KMS-11 (cell line): ENCODE measurements around the gene TFE3.

Experiments
- H2AFZ ChIP-seq: fragments of 200-600 bp; sonication (generic); 2 replicates; pipeline ENCODE4 v1.6.1; 2016; ENCODE audit warnings: antibody characterized with exemption, mixed run types, low read depth
- H3K27ac ChIP-seq: fragments of 200-600 bp; sonication (generic); 2 replicates; pipeline ENCODE4 v1.6.1; 2016; ENCODE audit warnings: mild to moderate bottlenecking, mixed run types
- H3K27me3 ChIP-seq: fragments of 200-600 bp; sonication (generic); 2 replicates; pipeline ENCODE4 v1.6.1; 2017; ENCODE audit warnings: mild to moderate bottlenecking, low read depth, mixed run types, moderate library complexity; ENCODE audit not compliant: insufficient read depth
- H3K36me3 ChIP-seq: fragments of 200-600 bp; sonication (generic); 2 replicates; pipeline ENCODE4 v1.6.1; 2017; ENCODE audit warnings: mild to moderate bottlenecking, mixed run types; ENCODE audit not compliant: insufficient read depth
- H3K4me1 ChIP-seq: fragments of 200-600 bp; sonication (generic); 2 replicates; pipeline ENCODE4 v1.6.1; 2016; ENCODE audit warnings: mild to moderate bottlenecking, low read depth, mixed run types; ENCODE audit not compliant: poor library complexity, severe bottlenecking
- H3K4me2 ChIP-seq: fragments of 200-600 bp; sonication (generic); 2 replicates; pipeline ENCODE4 v1.7.0; 2016; ENCODE audit warnings: mild to moderate bottlenecking, mixed run types
- H3K4me3 ChIP-seq: fragments of 200-600 bp; sonication (generic); IDR thresholded peaks from 2 replicates; pipeline ENCODE4 v1.6.1; 2017; ENCODE audit warnings: low read depth, low read length, mixed read lengths; ENCODE audit not compliant: insufficient read depth
- H3K79me2 ChIP-seq: fragments of 200-600 bp; sonication (generic); 2 replicates; pipeline ENCODE4 v1.6.1; 2016; ENCODE audit warnings: low read depth, mixed run types; ENCODE audit not compliant: insufficient read depth
- H3K9ac ChIP-seq: fragments of 200-600 bp; sonication (generic); 2 replicates; pipeline ENCODE4 v1.6.1; 2016; ENCODE audit warnings: mild to moderate bottlenecking, mixed run types
- H4K20me1 ChIP-seq: fragments of 200-600 bp; sonication (generic); 2 replicates; pipeline ENCODE4 v1.6.1; 2016; ENCODE audit warnings: mild to moderate bottlenecking, mixed run types; ENCODE audit not compliant: insufficient read depth
- CTCF ChIP-seq: fragments of 200-600 bp; sonication (generic); conservative IDR thresholded peaks from 2 replicates; pipeline ENCODE4 v1.6.1; 2017; ENCODE audit warnings: low read depth, mild to moderate bottlenecking, antibody characterized with exemption, low read length, moderate library complexity, mixed read lengths

Gene TFE3

DNA sequence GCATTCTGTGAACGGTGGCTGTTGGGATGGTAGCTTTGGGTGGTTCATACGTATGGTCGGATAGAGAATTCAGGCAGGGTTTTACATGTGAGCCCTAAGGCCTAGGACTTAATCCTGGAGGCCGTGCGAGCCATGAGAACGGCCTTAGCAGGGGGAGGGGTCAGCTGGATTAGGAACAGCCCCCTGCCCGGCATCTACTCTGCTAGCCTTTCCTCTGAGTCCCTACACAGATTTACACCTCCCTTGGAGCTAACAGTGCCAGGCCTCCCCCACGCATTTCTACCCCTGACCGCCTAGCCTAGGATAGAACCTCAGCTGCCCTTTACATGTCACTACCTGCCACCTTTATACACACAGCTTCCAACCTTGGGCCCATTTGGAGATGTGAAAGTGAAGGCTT, 23.5 kb upstream of the TFE3 start:
- H3K27ac ChIP-seq = no peak overlapping the region
- H2AFZ ChIP-seq = no peak overlapping the region
- no peak overlapping the region for H3K9ac ChIP-seq
- H3K27me3 ChIP-seq = no peaks in the 10 kb centered on the region
- no peak overlapping the region for H3K4me2 ChIP-seq
- no peaks in the 10 kb centered on the region for H3K4me1 ChIP-seq
- H3K79me2 ChIP-seq = no peaks in the 10 kb centered on the region
- no peaks in the 10 kb centered on the region for H4K20me1 ChIP-seq
- H3K4me3 ChIP-seq = no peak overlapping the region
- TF ChIP-seq CTCF = no peak
- no peaks in the 10 kb centered on the region for H3K36me3 ChIP-seq

DNA sequence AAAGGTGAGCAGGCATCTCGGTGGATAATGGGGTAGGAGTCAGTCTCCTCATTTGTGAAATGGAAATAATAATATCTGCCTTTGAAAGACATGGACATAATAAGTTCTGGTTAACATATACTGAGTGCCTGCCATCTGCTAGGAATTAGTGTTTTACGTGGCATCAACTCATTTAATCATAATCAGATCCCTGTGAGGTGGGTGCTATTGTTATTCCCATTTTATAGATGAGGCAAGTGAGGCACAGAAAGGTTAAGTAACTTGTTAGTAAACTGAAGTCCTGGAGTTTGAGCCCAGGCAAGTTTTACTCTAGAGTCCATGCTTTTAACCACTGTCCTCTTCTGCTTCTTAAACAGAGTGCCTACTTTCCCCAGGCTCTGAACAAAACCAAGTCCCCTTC, 23.1 kb upstream of the TFE3 start:
- H3K27ac ChIP-seq = no peak overlapping the region

GRCh38 chrX:49064735-49065134, 21.6 kb upstream of the TFE3 start:
- Histone ChIP-seq H3K27me3 (no peaks in the 10 kb centered on the region), H3K4me3 (no peak overlapping the region)

More for the DNA sequence above, 23.1 kb upstream of the TFE3 start:
- no peak overlapping the region for H3K9ac ChIP-seq
- H3K4me2 ChIP-seq = no peak overlapping the region
- TF ChIP-seq CTCF = no peak
- no peaks in the 10 kb centered on the region for H3K79me2 ChIP-seq
- no peaks in the 10 kb centered on the region for H3K36me3 ChIP-seq
- H2AFZ ChIP-seq = no peak overlapping the region
- H3K4me1 ChIP-seq = no peaks in the 10 kb centered on the region
- H4K20me1 ChIP-seq = no peaks in the 10 kb centered on the region
- H3K27me3 ChIP-seq = no peaks in the 10 kb centered on the region
- no peak overlapping the region for H3K4me3 ChIP-seq

GRCh38 chrX:49064303-49064702, 21.1 kb upstream of the TFE3 start:
- Histone ChIP-seq H3K27ac (no peak overlapping the region), H3K4me1 (no peaks in the 10 kb centered on the region)
- TF ChIP-seq CTCF = no peak

More at GRCh38 chrX:49064735-49065134, 21.6 kb upstream of the TFE3 start:
- Histone ChIP-seq H3K4me2 (no peak overlapping the region), H4K20me1 (no peaks in the 10 kb centered on the region), H3K27ac (no peak overlapping the region), H3K79me2 (no peaks in the 10 kb centered on the region), H3K9ac (no peak overlapping the region), H2AFZ (no peak overlapping the region), H3K4me1 (no peaks in the 10 kb centered on the region), H3K36me3 (no peaks in the 10 kb centered on the region)
- TF ChIP-seq CTCF = no peak

More at GRCh38 chrX:49064303-49064702, 21.1 kb upstream of the TFE3 start:
- Histone ChIP-seq H3K4me2 (no peak overlapping the region), H4K20me1 (no peaks in the 10 kb centered on the region), H3K4me3 (no peak overlapping the region), H3K79me2 (no peaks in the 10 kb centered on the region), H3K36me3 (no peaks in the 10 kb centered on the region), H3K27me3 (no peaks in the 10 kb centered on the region), H2AFZ (no peak overlapping the region), H3K9ac (no peak overlapping the region)
